ENCODE measurements around the gene THYN1.
"Not testable (repeated sequence)": the region's sequence is repeated elsewhere in the genome, so short reads cannot be mapped to it uniquely, and the experiment has no call there.

Gene THYN1

DNA sequence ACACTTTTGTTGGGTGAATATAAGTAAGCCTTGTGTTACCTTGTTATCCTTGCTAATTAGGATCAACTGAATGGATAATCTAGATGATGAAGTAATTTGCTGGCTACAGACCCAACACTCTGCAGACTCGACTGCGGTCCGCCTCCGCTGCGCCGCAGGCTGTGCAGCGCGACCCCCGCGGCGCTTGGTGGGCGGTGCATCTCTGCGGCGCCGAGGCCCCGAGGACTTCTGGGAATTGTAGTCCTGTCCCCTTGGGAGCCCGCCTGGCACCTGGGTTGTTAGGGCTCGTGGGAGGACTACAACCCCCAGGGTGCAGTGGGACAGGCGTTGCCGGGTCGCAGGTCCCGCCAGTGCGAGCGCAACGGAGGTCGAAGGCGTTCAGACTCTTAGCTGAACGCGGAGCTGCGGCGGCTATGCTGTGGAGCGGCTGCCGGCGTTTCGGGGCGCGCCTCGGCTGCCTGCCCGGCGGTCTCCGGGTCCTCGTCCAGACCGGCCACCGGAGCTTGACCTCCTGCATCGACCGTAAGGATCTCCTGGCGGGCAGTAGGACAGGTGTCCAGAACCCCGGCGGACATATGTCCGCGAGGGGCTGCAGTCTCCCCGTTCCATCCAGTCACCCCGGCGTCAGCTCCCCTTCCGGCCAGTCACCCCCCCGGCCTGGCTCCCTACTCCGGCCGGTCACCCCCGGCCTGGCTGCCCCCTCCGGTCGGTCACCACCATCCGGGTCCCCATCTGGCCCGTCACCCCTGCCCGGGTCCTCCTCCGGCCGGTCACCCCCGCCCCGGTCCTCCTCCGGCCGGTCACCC is at the start of gene THYN1, which contains the start of gene ACAD8:
TSS of gene THYN1 (minus strand) at position 165 of the 806 bp plus-strand sequence. CDS start 470 bp downstream, outside the sequence.
TSS of gene ACAD8 (plus strand) at position 381 of the 806 bp plus-strand sequence. CDS start at position 414, 33 bp downstream.
- DNase-seq (ENCODE audit: low read depth in 2 of 2), result peak; percentile 88 to 90

GRCh38 chr11:134294664-134295063 is 41.5 kb upstream of the THYN1 start:
- DNase-seq (ENCODE audit: low read depth in 2 of 2), result no peak

- no peak for DNase-seq (ENCODE audit: low read depth in 2 of 2)
Measured at GRCh38 chr11:134293119-134294113, 40.3 kb upstream of the THYN1 start.

DNA sequence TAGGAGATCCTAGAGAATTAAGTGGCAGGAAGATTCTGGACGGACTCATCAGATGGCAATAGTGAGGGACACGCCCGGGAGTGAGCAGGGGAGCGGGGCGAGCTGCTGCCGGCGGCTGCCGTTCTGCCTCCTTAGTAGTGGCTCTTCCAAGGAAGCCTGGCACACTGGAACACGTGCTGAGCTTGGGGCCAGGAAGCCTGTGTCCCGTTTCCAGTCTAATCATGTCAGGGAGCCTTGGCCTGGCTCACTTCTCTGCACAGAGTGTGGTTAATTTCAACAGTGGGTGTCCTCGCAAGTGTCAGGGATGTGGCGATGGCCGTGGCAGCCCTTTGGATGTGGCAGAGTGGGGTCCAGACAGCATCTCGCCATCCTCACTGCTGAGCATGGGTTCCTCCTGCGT is 39.5 kb upstream of the THYN1 start:
- no peak for DNase-seq (ENCODE audit: low read depth in 2 of 2)

DNA sequence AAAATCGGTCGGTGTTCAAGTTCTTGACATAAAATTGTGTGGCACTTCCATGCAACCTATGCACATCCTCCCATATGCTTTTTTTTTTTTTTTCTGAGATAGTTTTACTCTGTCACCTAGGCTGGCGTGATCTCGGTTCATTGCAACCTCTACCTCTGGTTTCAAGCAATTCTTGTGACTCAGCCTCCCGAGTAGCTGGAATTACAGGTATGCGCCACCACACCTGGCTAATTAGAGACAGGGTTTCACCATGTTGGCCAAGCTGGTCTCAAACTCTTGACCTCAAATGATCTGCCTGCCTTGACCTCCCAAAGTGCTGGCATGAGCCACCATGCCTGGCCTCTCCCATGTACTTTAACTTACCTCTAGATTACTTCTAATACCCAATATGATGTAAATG is 38.0 kb upstream of the THYN1 start:
- DNase-seq (ENCODE audit: low read depth in 2 of 2), result no peak

- no peak for DNase-seq (ENCODE audit: low read depth in 2 of 2)
Measured at GRCh38 chr11:134290646-134291045, 37.5 kb upstream of the THYN1 start.

DNA sequence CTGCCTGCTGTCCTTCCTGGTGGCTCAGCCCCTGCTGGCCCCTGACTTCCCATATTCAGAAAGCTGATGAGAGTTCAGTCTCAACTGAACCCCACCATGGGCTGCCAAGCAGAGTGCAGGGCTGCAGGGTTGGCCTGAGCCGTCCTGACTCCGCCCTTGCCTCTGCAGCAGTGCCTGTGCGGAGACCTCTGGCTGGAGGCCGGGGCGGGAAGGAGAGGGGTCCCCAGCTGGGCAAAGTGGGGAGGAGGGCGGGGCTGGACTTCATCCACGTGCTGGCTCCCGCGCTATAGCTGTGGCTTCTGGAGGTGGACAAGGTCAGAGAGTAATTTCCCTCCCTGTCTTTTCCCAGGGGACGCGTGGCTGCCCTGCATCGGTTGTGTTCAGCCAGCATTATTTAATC is 36.6 kb upstream of the THYN1 start:
- no peak for DNase-seq (ENCODE audit: low read depth in 2 of 2)

DNA sequence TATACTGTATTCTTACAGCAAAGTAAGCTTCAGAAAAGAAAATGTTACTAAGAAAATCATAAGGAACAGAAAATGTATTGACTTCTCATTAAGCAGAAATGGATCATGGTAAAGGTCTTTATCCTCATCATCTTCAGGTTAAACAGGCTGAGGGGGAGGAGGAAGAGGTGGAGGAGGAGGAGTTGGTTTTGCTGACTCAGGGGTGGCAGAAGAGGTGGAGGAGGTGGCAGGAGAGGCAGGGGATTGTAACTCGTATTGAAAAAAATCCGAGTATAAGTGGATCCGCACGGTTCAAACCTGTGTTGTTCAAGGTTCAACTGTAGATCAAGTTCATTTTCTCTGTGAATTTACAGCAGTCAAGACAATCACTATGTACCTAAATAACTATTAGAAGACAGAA is 36.0 kb upstream of the THYN1 start:
- DNase-seq (ENCODE audit: low read depth in 2 of 2), result no peak

- DNase-seq (ENCODE audit: low read depth in 2 of 2), result no peak
Measured at GRCh38 chr11:134288486-134288885, 35.3 kb upstream of the THYN1 start.

- no peak for DNase-seq (ENCODE audit: low read depth in 2 of 2)
Measured at GRCh38 chr11:134287561-134287960, 34.4 kb upstream of the THYN1 start.

- DNase-seq (ENCODE audit: low read depth in 2 of 2), result not testable (repeated sequence)
Measured at GRCh38 chr11:134284349-134284748, 31.2 kb upstream of the THYN1 start.

- DNase-seq (ENCODE audit: low read depth in 2 of 2), result no peak
Measured at GRCh38 chr11:134283461-134284230, 30.5 kb upstream of the THYN1 start.

- no peak for DNase-seq (ENCODE audit: low read depth in 2 of 2)
Measured at GRCh38 chr11:134282121-134283045, 29.2 kb upstream of the THYN1 start.

DNA sequence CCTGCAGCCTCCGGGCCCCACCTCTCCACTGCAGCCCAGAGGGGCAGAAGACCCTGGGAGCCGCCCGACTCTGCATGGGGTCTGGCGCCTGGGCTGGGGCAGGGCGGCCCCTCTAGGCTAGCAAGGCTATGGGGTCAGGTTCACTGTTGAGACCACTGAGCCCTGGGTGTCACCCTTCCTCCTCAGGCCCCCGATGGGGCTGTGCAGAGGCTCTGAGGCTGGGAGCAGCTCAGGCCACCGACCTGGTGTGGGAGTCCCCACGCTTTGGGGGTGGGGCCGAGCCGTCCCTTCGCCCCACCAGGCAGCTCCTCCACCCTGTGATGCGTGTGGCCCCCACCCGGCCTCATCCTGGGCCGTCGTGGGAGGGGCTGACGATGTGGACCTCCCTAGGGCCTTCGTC is 28.5 kb upstream of the THYN1 start:
- DNase-seq (ENCODE audit: low read depth in 2 of 2), result not testable (repeated sequence)

GRCh38 chr11:134278356-134278755 is 25.2 kb upstream of the THYN1 start:
- no peak for DNase-seq (ENCODE audit: low read depth in 2 of 2)

GRCh38 chr11:134277183-134278001 is 24.2 kb upstream of the THYN1 start:
- DNase-seq (ENCODE audit: low read depth in 2 of 2), result no peak

GRCh38 chr11:134276396-134277182 is 23.4 kb upstream of the THYN1 start:
- no peak for DNase-seq (ENCODE audit: low read depth in 2 of 2)

- no peak for DNase-seq (ENCODE audit: low read depth in 2 of 2)
Measured at GRCh38 chr11:134275534-134276395, 22.6 kb upstream of the THYN1 start, which contains the start of gene GLB1L3. TSS of gene GLB1L3 (plus strand) at chr11:134276379. CDS start at chr11:134276741, 362 bp downstream.

Measured in fibroblast of skin of left biceps (primary cell).